ENCODE data around the gene CXorf65. TPM values are rescaled to one million over a fixed set of nuclear protein-coding genes. Genes with fewer than 3 reads are reported as not detected.
A peak's percentile ranks its signal among the peaks of the same experiment; 100 is the strongest.

Gene CXorf65
- total RNA-seq, 1 experiment from 2014 or later: not detected

DNA sequence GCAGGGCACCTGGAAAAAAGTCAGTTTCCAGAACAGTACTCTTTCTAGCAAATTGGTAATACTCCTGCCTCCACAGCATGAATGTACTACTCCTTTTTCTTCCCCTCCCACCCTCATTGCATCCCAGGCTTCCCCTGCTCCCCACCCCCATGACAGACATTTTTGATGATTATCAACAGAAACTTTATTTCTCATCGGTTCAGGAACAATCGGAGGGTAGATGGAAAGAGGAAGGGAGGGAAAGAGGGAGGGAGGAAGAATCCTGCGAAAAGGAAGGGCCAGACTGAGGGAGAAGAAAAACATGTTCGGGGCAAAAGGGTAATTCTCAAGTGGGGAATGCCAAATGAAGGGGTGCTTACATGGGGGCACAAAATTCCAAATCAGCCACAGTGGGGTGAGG, 705 bp upstream of the CXorf65 start:
- no peak for DNase-seq (ENCODE audit: low spot score)

DNA sequence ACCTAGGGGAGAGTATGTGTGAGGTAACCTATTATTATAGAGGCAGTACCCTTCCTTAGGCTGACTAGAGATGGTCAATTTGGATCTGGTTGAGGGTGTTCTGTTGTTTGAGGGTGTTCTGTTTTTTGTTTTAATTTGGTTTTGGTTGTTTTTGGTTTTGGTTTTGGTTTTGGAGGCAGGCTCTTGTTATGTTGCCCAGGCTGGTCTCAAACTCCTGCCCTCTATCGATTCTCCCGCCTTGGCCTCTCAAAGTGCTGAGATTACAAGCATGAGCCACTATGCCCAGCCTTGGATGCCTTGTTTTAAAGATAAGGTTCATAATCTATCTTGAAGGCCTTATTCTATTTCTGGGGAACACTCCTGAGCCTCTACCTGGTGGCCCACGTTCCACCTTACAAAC, 912 bp downstream of the CXorf65 start:
- no peak for DNase-seq (ENCODE audit: low spot score)

DNA sequence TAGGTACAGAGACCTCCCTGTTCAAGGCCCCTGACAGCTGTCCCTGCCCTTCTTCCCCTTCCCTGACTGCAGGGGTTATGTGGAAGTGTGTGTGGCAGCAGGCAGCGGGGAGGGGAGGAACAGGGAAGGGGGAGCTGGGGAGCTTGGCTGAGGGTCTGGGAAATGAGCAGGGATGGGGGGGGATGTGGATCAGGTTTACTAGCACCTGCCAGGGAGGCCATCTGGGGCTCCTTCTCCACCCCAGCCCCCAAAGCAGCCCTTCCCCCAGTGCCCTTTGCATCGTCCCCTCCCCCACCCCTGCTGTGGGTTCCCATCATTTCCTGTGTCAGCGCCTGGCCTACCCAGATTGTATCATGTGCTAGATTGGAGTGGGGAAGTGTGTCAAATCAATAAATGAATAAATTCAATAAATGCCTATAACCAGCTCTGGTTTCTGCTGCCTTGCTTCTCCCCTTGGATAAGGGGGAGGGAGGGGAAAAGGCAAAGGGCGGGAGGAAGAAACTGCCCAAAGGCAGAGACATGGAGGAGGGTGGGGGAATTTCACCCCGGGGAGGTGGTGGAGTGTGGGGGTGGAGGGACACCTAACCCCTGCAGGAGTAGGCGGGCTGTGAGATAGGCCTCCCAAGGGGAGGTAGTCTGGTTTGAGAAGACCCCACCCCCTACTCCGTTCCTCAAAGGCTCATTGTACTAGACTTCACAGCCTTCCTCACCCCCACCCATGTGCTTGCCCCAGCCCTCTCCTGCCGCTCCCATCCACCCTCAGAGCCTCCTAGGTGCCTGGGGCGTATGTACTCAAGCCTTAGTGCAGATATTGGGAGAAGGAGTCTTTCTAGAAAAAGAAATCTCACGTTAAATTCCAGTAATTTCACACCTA, 3.2 kb downstream of the CXorf65 start:
- no peak for DNase-seq (ENCODE audit: low spot score)

DNA sequence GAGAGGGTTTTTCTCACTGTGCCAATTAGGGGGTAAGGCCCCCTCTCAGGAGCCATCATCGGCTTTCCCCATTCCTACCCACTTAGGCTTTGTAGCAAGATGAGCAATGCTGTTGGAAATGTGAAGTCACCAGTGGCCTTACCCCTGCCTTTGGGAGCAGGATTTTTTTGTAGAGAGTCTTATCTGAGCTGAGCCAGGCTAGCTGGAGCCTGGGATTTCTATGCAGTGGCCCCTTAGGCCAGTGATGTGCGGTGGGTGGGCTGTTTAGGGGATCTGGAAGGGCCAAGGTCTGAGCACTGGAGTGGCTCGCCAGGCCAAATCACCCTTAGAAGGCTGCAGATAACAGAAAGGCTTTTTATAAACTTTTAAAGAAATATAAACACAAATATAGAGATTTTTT, 4.2 kb downstream of the CXorf65 start:
- no peak for DNase-seq (ENCODE audit: low spot score)

DNA sequence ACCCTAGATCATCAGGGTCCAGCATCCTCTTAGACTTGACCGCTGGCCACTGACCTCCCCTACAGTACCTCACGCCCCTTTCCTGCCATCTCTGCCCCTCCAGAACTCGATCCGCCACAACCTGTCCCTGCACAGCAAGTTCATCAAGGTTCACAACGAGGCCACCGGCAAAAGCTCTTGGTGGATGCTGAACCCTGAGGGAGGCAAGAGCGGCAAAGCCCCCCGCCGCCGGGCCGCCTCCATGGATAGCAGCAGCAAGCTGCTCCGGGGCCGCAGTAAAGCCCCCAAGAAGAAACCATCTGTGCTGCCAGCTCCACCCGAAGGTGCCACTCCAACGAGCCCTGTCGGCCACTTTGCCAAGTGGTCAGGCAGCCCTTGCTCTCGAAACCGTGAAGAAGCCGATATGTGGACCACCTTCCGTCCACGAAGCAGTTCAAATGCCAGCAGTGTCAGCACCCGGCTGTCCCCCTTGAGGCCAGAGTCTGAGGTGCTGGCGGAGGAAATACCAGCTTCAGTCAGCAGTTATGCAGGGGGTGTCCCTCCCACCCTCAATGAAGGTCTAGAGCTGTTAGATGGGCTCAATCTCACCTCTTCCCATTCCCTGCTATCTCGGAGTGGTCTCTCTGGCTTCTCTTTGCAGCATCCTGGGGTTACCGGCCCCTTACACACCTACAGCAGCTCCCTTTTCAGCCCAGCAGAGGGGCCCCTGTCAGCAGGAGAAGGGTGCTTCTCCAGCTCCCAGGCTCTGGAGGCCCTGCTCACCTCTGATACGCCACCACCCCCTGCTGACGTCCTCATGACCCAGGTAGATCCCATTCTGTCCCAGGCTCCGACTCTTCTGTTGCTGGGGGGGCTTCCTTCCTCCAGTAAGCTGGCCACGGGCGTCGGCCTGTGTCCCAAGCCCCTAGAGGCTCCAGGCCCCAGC, 5.7 kb downstream of the CXorf65 start:
- DNase-seq (ENCODE audit: low spot score): no peak

DNA sequence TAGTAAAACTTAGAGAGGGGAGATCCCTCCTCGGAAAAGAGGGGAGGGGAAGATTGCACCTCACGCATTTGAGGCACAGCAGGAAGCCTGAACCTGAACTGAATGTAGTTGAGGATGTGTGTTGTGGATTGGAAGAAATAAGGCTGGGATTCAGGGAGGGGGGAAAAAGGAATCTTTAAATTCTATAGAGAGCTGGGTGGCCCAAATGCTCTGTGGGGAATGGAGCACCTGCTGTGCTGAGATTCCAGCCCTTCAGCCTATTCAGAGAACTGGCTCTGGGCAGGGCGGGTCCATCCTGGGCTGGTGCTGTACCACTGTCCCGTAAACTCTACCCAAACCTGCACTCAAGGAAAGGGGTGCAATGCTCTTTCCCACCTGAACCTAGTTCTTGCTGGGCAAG, 6.8 kb downstream of the CXorf65 start:
- no peak for DNase-seq (ENCODE audit: low spot score)

DNA sequence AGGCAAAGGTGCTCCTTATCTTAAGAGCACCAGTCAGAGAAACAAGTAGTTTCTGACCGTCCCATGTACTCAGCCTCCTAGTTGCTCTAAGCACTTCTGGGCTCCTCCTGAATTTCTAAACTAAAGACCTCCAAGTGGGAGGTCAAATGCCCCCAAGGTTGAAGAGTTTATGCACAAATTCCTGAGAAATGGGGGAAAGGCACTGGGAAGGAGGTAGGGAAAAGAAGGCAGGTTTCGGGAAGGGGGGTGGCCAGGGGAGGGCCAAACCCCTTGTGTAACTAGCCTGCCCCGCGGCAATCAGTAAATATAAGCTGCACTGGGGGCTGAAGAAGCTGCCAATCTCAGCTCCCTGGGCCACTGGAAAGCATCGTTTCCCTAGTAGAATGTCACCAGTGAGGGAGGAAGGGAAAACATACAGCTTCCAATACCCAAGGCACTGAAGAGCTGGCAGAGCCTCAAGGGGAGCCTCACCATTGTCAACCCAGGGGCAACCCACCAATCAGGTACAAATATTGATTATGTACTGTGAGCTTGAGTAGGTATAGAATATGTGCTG, 7.5 kb downstream of the CXorf65 start:
- no peak for DNase-seq (ENCODE audit: low spot score)

DNA sequence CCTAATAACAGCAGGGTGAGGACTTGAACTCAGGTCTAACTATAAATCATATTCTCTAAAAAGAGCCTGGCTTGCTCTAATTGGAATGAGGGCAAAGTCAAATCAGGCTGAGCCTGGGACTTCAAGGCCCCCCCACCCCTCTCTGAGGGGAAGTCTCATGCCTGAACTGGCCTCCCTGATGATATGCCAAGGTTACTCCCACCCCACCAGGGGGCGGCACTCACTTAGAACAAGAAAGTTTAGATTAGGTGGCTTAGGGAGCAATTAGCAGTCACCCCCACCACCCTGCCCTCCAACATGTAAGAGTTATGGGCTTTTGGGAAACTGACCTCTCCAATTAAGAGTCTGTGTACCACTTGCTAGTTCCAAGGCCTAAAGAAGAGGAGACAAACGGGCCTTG, 8.2 kb downstream of the CXorf65 start:
- no peak for DNase-seq (ENCODE audit: low spot score)

DNA sequence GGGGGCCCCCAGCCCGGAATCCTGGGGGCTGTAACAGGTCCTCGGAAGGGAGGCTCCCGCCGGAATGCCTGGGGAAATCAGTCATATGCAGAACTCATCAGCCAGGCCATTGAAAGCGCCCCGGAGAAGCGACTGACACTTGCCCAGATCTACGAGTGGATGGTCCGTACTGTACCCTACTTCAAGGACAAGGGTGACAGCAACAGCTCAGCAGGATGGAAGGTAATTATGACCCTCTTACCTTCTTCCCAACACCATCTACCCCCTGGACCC, 9.8 kb downstream of the CXorf65 start:
- DNase-seq (ENCODE audit: low spot score): no peak

DNA sequence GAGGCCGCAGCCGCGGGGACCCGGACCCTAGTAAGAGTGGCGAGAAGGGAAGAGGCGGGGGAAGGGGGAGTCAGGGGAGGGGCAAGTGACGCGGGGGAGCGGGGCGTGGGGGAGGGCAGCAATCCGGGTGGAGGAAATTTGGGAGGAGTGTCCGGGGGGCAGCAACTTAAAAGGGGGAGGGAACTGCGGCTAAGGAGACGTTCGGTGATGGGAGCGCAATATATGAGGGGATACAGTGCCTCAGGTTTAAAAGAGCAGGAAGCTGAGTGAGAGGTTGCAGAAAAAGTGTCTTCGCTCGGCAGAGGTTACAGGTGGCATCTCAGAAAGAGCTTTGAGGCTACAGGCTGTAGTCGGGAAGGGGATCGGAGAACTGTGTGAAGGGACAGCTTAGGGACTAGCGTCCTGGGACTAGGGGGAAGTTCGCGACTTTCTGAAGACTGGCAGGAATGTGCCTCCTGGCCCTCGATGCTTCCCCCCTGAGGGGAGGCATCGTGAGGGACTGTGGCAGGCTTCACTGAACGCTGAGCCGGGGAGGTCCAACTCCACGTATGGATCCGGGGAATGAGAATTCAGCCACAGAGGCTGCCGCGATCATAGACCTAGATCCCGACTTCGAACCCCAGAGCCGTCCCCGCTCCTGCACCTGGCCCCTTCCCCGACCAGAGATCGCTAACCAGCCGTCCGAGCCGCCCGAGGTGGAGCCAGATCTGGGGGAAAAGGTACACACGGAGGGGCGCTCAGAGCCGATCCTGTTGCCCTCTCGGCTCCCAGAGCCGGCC, 10.4 kb downstream of the CXorf65 start:
- no peak for DNase-seq (ENCODE audit: low spot score)

DNA sequence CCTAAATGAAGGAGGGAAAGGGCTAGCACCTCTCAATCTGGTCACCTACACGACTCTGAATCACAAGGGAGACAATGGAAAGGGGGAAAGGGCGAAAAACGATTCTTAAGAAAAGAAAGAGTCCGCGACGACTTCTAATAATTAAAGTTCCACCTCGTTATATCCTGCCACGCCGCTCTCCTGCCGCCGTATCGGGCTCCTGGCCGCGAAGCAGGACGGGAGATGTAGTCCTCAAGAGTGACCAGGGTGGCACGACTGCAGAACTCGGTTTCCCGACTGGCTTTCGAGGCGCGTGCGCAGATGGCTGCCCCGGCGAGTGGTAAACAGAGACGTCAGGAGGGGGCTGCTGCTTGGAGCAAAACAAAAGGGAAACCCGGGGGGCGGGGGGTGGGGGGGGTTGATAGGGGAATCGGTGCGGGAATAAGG, 11.0 kb downstream of the CXorf65 start, which contains the start of gene FOXO4:
FOXO4 (plus strand) TSS at position 297 of the 426 bp plus-strand sequence. CDS start 678 bp downstream, outside the sequence.
- DNase-seq (ENCODE audit: low spot score): peak; percentile 66

DNA sequence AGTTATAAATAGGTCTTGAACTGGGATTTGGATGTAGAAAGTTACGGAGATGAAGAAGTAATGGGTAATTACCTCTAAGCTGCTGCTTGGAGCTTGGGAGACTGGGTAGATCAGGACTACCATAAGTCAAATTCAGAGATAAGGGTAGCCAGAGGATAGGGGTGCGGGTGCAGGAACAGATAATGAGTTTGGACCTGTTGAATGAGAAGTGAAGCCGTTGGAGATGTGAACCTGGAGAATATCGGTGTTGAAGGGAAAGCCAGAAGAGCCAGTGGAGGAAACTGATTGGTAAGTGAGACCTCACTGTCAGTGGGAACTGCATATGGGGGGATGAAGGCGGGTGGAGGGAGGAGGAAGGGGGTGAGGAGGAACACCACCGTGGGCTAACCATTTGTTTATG, 11.5 kb downstream of the CXorf65 start:
- DNase-seq (ENCODE audit: low spot score): no peak

DNA sequence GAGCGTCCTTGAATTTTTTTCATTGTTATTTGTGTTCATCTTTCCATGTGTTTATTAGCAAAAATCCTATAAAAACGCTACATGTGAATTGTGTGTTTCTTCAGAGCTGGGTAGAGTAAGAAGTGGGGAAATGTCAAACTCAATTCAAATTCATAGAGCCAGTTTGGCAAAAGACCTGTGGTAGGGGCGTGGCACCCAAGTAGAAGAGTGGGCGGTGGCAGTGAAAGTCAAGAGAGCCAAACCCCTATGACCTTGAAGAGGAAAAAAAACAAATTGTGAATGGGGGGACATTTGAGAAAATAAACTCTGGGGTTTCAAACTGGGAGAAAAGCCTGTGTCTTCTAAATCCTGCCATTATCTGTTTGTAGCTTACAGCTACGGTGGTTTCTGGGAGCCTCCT, 15.3 kb downstream of the CXorf65 start:
- DNase-seq (ENCODE audit: low spot score): no peak

DNA sequence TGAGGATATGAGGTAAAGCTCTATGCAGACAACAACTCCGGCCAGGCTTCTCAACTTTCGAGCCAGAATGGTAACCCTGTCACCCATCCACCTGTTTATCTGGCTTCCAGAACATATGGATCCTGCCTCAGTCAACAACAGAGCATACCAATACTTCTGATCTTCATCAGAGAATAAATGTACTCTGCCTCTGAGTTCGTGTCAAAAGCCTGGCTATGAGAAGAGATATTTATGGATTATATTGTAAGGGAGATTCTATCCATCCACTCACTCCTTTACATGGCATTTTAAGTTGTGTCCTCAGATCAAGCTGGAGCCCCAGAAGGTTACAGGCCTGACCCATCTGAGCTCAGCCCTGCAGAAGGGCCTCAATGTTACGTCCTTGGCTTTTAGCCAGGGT, 20.6 kb downstream of the CXorf65 start:
- no peak for DNase-seq (ENCODE audit: low spot score)

DNA sequence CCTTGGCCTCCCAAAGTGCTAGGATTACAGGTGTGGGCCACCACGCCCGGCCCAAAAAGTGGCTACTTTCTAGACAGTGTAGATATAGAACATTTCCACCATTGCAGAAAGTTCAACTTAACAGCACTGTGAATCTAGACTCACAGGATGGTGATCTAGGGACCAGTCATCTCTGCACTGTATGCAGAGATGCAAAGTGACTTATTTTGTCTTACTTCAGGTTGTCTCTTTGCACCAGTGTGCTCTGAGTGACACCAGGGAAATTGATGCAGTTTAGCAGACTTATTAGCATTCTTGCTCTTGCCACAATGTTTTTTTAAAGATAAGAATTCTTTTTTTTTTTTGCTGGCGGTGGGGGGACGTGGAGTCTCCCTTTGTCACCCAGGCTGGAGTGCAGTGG, 23.7 kb downstream of the CXorf65 start:
- no peak for DNase-seq (ENCODE audit: low spot score)

DNA sequence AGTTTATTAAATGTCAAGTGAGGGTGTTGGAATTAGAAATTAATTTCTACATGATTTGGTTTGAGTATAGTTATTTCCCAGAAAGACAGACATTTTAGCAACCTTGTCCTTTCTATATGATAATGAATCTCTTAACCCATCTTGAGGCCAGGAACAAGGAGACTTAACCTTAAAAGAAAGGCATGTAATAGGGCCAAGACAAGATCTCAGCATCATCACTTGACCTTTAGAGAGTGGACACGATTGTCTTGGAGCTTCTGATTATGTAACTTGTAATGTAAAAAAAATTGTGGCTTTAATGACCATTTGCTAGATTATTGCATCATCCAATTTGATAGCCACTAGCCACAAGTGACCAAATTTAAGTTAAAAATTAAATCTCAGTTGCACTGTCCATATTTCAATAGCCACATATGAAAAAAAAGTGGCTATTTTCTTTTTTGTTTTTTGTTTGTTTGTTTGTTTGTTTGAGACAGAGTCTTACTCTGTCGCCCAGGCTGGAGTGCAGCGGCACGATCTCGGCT, 24.4 kb downstream of the CXorf65 start:
- no peak for DNase-seq (ENCODE audit: low spot score)

DNA sequence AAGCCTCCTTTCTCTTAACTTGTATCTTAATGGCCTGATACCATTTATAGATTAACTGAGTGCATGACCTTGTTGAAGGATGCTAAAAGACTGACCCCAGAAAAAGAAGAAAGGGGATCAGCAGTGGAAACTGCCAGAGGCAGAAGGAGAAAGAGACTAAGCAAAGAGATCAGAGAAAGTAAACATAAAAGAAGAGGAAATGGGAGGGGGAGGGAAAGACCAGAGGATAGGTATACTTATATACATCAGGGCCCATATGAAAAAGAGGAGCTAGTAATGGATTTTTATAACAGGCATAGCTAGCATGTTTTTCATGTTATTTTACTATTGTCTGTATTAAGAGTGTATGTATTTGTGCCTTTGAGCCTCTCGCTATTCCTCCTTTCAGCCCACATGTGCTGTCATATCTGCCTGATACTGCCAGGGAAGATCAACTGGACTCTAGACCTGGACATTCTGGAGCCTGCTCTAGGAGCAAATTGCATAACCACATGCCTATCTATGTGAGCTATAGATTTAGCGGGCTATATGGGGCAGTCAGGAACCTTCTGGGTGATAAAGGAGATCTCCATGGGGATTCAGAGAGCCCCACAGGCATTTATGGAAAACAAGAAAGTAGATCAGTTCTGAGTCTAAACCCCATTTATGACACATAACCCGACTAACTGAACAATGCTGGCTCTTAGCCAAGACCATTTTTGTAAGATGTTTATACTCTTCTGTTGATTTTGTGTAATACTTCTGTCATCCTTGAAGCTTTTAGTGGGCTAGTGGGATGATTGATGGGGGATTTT, 25.0 kb downstream of the CXorf65 start:
- no peak for DNase-seq (ENCODE audit: low spot score)

DNA sequence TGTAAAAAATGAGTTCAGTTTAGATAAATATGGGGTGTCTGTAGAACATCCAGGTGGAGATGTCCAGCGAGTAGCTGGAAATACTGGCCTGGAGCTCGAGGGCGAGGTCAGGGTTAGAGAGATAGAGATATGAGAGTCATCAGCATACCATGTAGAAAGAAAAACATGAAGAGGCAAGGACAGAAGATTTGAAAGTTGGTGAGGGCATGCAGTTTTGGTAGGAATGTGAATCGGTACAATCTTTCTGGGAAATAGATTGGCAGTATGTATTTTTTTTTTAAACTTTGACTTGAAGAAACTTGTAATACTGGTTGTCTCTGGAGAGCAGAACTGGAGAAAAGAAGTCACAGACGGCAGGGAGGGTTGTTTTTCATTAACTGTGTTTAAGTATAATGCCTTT, 36.0 kb downstream of the CXorf65 start:
- DNase-seq (ENCODE audit: low spot score): no peak

DNA sequence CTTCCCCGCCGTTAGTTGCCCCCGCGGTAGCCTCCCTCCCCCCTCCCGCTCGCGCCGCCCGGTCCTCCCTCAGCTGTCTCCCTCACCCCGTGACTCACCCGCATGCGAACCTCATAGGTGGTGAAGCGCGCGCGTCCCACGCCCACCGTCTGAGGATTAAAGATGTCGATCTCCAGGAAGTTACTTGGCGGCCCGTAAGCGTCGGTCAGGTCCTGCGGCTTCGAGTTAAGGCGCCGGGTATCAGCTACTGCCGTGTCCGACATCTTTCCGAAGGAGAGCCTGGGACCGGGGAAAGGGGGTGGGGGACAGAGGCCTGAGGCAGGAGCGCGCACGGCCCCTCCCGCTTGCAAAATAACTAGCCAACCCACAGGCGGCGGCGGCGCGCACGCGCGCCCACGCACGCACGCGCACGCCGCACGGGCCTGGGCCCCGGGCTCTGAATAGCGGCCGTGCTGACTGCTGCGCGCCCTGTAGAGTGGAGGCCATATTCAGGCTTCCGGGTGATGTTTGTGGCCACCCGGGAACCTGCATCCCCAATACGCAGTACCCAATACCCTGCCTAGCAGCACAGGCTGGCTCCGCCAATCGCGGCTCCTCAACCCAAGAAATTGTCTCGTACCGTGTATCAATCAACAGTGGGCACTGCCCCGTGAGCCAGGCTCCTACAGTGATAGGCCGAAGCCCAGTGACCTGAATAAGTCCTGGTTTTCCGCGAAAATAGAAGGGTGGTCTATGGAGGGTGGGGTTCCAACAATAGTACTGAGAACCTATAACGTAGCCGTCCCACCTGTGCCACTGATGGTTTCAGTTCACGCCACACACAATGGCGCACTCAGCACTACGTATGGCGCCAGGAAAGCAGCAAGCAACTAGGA, 38.3 kb downstream of the CXorf65 start, which contains the start of gene SNX12:
SNX12 (minus strand) TSS at position 291 of the 875 bp plus-strand sequence; CDS start at position 263, 28 bp downstream.
- DNase-seq (ENCODE audit: low spot score): peak; percentile 91

DNA sequence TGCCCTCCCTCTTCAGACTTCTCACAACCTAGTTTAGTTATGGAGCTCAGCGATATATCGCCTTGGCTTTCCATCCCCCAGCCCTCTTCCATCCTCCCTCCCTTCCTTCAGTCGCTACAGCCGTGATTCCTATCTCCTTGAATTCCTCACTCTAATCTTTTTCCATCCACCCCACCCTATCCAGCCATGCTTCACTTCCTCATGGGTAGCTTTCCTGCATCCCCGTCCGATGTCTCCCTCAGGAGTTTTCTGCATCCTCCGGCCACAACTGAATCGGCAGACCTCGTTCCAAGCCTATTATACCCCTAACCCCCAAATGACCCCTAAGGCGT, 38.9 kb downstream of the CXorf65 start:
- no peak for DNase-seq (ENCODE audit: low spot score)
